LNCAP (cell line): ENCODE data around the gene MLNR.

Experiments
- CTCF ChIP-seq: fragments of 450-650 bp; IDR thresholded peaks from 2 replicates; pipeline ENCODE4 v1.5.1; 2017; ENCODE audit warnings: mild to moderate bottlenecking

The MLNR gene

GRCh38 chr13:49259586-49259985 is 39.4 kb downstream of the MLNR start:
- TF ChIP-seq CTCF = no peak

GRCh38 chr13:49262634-49263033 is 42.5 kb downstream of the MLNR start:
- no peak for TF ChIP-seq CTCF

- TF ChIP-seq CTCF = no peak
Observed at GRCh38 chr13:49265822-49266221, 45.7 kb downstream of the MLNR start.

GRCh38 chr13:49271264-49271663 is 51.1 kb downstream of the MLNR start:
- TF ChIP-seq CTCF = no peak
